22Rv1 (cell line): ENCODE data around the gene KBTBD12.

Experiments used
- ZFX ChIP-seq: fragments of 450-650 bp; IDR thresholded peaks from 2 replicates; pipeline ENCODE4 v1.6.1; 2017; ENCODE audit warnings: antibody characterized with exemption, borderline replicate concordance
- TF ChIP-seq, protein P1 (sequence below): fragments of 450-650 bp; IDR thresholded peaks from 2 replicates; pipeline ENCODE4 v1.5.1; 2017; ENCODE audit warnings: mild to moderate bottlenecking

DNA sequence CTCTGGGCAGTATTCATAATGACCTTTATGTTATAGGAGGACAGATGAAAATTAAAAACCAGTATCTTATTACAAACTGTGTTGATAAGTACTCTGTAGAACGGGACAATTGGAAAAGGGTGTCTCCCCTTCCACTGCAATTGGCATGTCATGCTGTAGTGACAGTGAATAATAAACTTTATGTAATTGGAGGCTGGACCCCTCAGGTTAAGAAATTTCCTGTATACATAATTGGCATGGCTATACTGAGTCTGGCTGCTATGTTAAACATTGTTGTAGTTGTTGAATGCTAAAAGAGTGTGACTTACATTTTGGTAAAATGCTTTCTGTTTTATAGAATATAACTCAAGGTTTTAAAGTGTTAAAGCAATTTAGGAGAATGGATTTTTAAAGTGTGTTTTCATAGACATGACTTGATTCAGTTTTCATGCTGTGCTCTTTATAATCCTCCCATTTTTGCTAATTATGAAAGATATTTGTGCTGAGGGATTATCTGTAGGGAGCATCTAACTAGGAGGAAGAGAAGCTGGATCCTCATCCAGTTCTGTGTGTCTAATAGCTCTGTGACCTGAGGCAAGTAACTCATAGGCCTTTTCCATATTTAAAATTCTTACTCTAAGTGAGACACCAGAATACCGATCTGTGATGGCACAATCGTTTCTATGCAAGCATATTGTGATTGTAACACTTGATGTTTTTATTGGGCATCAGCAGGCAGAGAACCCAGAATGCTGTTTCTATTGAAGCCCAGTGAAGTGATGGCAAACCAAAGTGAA lies 13.0 kb downstream of the KBTBD12 start:
- TF ChIP-seq, protein P1, sequence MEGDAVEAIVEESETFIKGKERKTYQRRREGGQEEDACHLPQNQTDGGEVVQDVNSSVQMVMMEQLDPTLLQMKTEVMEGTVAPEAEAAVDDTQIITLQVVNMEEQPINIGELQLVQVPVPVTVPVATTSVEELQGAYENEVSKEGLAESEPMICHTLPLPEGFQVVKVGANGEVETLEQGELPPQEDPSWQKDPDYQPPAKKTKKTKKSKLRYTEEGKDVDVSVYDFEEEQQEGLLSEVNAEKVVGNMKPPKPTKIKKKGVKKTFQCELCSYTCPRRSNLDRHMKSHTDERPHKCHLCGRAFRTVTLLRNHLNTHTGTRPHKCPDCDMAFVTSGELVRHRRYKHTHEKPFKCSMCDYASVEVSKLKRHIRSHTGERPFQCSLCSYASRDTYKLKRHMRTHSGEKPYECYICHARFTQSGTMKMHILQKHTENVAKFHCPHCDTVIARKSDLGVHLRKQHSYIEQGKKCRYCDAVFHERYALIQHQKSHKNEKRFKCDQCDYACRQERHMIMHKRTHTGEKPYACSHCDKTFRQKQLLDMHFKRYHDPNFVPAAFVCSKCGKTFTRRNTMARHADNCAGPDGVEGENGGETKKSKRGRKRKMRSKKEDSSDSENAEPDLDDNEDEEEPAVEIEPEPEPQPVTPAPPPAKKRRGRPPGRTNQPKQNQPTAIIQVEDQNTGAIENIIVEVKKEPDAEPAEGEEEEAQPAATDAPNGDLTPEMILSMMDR: no peak
- no peak for TF ChIP-seq ZFX
